Measurements from ENCODE around the gene CHKB. TPM values are rescaled to one million over a fixed set of nuclear protein-coding genes. Genes with fewer than 3 reads are reported as not detected.

Gene CHKB
- total RNA-seq, 1 donor from 2014 or later: 88.1 TPM

DNA sequence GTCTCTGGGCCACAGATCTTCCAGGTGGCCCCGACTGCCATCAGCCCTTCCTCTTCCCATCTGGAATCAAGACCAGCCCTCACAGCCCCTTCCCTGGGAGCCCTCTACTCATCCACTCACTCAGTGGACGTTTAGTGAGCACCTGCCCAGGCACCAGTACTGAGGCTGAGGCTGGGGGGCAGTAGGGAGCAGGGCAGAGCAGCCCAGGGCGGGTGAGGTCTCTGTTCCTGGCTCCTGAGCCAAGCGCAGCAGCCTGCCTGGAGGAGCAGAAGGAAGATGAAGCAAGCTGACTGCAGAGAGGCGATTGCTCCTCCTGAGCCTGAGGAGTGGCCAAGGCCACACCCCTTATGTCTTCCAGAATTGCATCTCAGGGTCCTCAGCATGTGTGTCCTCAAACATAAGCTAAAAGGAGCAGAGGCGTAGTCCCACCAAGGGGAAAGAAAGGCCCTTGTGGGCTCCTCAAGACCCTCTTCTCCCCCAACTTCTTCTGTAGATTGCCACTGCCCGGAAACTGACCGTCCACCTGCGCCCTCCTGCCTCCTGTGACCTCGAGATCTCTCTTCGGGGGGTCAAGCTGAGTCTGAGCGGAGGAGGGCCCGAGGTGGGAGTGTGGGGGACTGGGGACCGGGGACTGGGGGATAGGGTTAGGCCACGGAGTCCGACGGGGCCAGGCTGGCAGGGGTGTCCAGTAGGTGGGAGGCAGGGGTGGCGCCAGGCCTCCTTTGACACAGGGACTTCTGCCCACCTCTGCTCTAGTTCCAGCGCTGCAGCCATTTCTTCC, 23.7 kb upstream of the CHKB start:
- Mint-ChIP-seq H3K4me3 (no peak overlapping the region), H3K4me1 (peaks cover 10% of the 10 kb centered on the region), H3K27ac (ENCODE audit: unreplicated experiment) (no peak overlapping the region), H3K9me3 (no peaks in the 10 kb centered on the region), H3K27me3 (ENCODE audit: low read depth) (no peaks in the 10 kb centered on the region), H3K36me3 (ENCODE audit: low read depth) (no peaks in the 10 kb centered on the region)
- no peak for DNase-seq (ENCODE audit: low read depth, low spot score)
- TF ChIP-seq CTCF (conservative IDR thresholded peaks at IDR 0.05): no peak

- DNase-seq (ENCODE audit: low read depth, low spot score): no peak
- no peaks in the 10 kb centered on the region for H3K9me3 Mint-ChIP-seq
- no peaks in the 10 kb centered on the region for H3K36me3 Mint-ChIP-seq (ENCODE audit: low read depth)
- no peak overlapping the region for H3K4me3 Mint-ChIP-seq
- no peak for TF ChIP-seq CTCF (conservative IDR thresholded peaks at IDR 0.05)
- peaks cover 10% of the 10 kb centered on the region for H3K4me1 Mint-ChIP-seq
- no peaks in the 10 kb centered on the region for H3K27me3 Mint-ChIP-seq (ENCODE audit: low read depth)
- H3K27ac Mint-ChIP-seq (ENCODE audit: unreplicated experiment): no peak overlapping the region
Measured at GRCh38 chr22:50605613-50606074, 23.0 kb upstream of the CHKB start.

DNA sequence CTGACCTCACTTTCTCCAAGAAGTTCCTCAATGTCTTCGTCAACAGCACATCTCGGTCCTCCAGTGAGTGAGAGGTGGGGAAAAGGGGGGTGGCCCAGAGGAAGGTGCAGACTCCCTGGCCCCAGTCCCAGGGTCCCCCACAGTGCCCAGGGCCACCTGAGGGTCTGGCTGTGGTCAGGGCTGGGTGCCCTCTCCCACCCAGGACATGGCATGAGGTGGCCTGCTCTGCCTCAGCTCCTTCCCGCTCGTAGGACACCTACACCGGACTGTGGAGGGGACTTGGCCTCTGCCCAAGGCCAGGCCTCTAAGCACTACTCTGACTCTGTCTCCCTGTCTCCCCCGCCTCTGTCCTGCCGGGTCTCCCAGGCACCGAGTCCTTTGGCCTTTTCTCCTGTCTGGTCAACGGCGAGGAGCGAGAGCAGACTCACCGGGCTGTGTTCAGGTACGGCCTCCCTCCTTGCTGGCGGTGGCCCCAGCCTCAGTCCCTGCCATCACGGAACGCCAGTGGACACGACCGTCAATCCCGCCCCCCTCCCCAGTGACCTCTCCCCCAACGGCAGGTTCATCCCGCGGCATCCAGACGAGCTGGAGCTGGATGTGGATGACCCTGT, 22.5 kb upstream of the CHKB start:
- Mint-ChIP-seq H3K4me3 (no peak overlapping the region), H3K27ac (ENCODE audit: unreplicated experiment) (no peak overlapping the region), H3K9me3 (no peaks in the 10 kb centered on the region), H3K36me3 (ENCODE audit: low read depth) (no peaks in the 10 kb centered on the region), H3K27me3 (ENCODE audit: low read depth) (no peaks in the 10 kb centered on the region), H3K4me1 (peaks cover 10% of the 10 kb centered on the region)
- DNase-seq (ENCODE audit: low read depth, low spot score): no peak
- no peak for TF ChIP-seq CTCF (conservative IDR thresholded peaks at IDR 0.05)

DNA sequence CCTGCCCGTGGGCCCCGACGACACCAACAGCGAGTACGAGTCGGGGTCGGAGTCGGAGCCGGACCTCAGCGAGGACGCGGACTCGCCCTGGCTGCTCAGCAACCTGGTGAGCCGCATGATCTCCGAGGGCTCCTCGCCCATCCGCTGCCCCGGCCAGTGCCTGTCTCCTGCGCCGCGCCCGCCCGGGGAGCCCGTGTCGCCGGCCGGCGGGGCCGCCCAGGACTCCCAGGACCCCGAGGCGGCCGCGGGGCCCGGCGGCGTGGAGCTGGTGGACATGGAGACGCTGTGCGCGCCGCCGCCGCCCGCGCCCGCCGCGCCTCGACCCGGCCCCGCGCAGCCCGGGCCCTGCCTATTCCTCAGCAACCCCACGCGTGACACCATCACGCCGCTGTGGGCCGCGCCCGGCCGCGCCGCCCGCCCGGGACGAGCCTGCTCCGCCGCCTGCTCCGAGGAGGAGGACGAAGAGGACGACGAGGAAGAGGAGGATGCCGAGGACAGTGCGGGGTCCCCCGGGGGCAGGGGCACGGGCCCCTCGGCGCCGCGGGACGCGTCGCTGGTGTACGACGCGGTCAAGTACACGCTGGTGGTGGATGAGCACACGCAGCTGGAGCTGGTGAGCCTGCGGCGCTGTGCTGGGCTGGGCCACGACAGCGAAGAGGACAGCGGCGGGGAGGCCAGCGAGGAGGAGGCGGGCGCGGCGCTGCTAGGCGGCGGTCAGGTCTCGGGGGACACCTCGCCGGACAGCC, 21.8 kb upstream of the CHKB start:
- peaks cover 5% of the 10 kb centered on the region for H3K27me3 Mint-ChIP-seq (ENCODE audit: low read depth)
- H3K36me3 Mint-ChIP-seq (ENCODE audit: low read depth): no peaks in the 10 kb centered on the region
- peaks cover 16% of the 10 kb centered on the region for H3K4me1 Mint-ChIP-seq
- no peak for DNase-seq (ENCODE audit: low read depth, low spot score)
- TF ChIP-seq CTCF (conservative IDR thresholded peaks at IDR 0.05): no peak
- no peak overlapping the region for H3K4me3 Mint-ChIP-seq
- H3K9me3 Mint-ChIP-seq: no peaks in the 10 kb centered on the region
- no peak overlapping the region for H3K27ac Mint-ChIP-seq (ENCODE audit: unreplicated experiment)

- no peaks in the 10 kb centered on the region for H3K36me3 Mint-ChIP-seq (ENCODE audit: low read depth)
- H3K4me1 Mint-ChIP-seq: peaks cover 16% of the 10 kb centered on the region
- no peaks in the 10 kb centered on the region for H3K9me3 Mint-ChIP-seq
- H3K27ac Mint-ChIP-seq (ENCODE audit: unreplicated experiment): no peak overlapping the region
- TF ChIP-seq CTCF (conservative IDR thresholded peaks at IDR 0.05): no peak
- peaks cover 5% of the 10 kb centered on the region for H3K27me3 Mint-ChIP-seq (ENCODE audit: low read depth)
- no peak for DNase-seq (ENCODE audit: low read depth, low spot score)
- H3K4me3 Mint-ChIP-seq: no peak overlapping the region
Measured at GRCh38 chr22:50603511-50604255, 21.0 kb upstream of the CHKB start.
